NCI-H1417 treated with DMSO at 0.1 percent for 48 hours (cell line): ENCODE measurements around the gene PGM3.

Source experiments
- DNase-seq: peaks from one replicate; lab custom pipeline; 2025; lab: John Stamatoyannopoulos, UW

The PGM3 gene

GRCh38 chr6:83119742-83120300 is 73.2 kb downstream of the PGM3 start:
- no peak for DNase-seq

GRCh38 chr6:83117802-83118201 is 75.3 kb downstream of the PGM3 start:
- DNase-seq, result no peak
